ENCODE measurements around the gene KIF19.
"Not testable (repeated sequence)": the region's sequence is repeated elsewhere in the genome, so short reads cannot be mapped to it uniquely, and the experiment has no call there.

KIF19 gene

GRCh38 chr17:74391771-74392170 is 65.7 kb downstream of the KIF19 start:
- DNase-seq, result no peak

DNA sequence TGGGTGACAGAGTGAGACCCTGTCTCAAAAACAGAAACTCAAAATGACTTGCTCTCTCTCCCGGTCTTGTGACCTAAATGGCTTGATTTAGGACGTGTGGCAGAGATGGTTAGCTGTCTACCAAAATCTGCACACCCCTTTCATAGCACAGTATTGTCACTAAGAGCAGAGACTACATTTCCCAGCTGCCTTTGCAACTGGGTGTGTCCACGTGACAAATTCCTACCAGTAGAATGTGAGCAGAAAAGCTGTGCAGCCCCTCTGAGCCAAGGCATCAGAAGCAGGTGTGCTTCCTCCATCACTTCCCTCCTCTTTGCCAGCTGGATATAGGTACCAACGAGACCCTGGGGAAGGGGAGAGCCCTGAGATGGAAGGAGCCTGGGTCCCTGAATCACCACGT is 66.8 kb downstream of the KIF19 start:
- no peak for DNase-seq

DNA sequence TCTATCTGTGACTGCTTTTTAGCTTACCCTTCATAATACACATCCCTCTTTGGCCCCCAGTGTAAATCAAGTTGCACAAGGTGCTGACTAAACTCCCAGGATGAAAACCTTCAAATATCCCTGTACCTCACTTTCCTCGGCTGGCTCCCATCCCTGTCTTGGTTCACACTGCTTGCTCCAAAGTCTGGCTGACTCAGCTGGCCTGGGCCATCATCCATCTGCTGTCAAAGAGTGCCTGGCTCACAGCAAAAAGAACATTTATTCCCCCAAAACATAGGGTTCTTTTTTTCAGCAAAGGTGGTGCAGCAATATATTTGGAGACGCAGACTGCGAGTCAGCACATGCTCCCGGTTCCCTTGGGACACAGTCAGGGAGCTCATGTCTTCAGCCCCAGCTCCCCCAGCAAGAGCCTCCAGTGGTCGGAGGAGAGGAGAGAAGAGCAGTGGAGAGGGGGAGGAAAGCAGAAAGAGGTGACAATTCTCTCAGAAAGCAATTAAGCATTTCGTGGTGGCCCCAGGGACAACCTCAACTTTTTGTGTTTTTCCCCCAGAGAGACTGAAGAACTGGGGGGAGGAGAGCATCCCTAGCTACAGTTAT is 67.4 kb downstream of the KIF19 start:
- no peak for DNase-seq

DNA sequence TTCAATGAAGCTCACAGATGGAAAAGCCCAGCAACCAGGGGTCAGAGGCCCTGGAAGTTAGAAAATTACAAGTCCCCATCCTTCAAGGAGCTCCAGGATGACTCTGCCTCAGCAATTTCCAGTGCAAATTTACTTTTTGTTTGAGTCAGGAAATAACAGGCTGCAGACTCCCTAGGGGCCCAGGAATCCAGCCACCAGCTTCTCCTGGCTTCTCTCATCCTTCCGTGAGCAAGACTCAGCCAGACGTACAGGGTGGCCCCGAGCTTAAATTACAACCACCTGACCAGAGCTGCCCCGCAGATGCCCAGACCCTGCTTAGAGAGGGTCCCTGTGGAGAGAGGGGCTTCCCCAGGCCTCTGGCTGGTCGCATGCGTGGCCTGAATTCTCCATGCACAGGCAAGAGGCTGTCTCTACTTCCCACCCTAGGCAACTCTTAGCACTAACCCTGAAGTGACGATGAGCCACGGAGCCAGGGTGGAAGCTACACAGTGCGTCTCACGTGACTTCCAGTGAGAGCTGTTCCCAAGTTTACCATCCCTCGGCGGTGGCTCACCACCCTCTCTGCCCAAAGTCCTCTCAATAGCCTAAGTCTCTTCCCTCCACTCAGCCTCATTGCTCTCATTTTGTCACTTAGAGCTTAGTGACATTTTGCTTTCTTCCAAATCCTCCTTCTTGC is 68.4 kb downstream of the KIF19 start:
- no peak for DNase-seq

GRCh38 chr17:74394977-74395376 is 69.0 kb downstream of the KIF19 start:
- DNase-seq, result no peak

GRCh38 chr17:74396567-74396966 is 70.5 kb downstream of the KIF19 start:
- DNase-seq, result no peak

- DNase-seq, result no peak
These were observed 76.0 kb downstream of the KIF19 start for GRCh38 chr17:74402048-74402447.

- no peak for DNase-seq
These were observed 77.6 kb downstream of the KIF19 start for GRCh38 chr17:74403512-74404137.

- no peak for DNase-seq
These were observed 78.2 kb downstream of the KIF19 start for GRCh38 chr17:74404218-74404617.

DNA sequence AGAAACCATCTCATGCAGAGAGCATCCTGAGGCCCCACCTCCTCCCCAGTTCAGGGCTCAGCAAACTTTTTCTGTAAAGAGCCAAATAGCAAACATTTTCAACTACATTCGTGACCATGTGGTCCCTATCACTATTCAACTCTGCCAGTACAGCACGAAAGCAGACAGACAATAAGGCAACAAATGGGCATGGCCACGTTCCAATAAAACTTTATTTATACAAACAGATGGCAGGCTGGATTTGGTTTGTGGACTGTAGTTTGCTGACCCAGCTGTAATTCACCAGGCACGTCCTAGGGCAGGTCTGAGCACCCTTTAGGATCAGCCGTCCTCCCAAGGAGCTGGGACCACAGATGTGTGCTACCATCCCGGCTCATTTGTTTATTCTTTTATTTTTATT is 78.8 kb downstream of the KIF19 start:
- no peak for DNase-seq

DNA sequence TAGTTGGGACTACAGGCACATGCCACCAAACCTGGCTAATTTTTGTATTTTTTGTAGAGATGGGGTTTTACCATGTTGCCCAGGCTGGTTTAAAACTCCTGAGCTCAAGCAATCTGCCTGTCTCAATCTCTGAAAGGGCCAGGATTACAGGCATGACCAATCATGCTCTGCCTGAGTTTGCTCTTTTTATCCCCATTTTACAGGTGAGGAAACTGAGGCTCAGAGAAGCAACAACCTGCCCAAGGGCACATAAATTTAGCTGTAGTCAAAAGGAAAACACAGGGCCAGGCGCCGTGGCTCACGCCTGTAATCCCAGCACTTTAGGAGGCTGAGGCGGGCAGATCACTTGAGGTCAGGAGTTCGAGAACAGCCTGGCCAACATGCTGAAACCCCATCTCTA is 79.3 kb downstream of the KIF19 start:
- not testable (repeated sequence) for DNase-seq

Data from activated CD4-positive, alpha-beta T cell treated with anti-CD3 and anti-CD28 coated beads for 48 hours (primary cell).